Fibroblast of skin of scalp (primary cell): ENCODE data around the gene POLR3H.

ENCODE experiments used
- DNase-seq: peaks from one replicate; pipeline ENCODE4 v3.0.0-alpha.2; 2013

The POLR3H gene

DNA sequence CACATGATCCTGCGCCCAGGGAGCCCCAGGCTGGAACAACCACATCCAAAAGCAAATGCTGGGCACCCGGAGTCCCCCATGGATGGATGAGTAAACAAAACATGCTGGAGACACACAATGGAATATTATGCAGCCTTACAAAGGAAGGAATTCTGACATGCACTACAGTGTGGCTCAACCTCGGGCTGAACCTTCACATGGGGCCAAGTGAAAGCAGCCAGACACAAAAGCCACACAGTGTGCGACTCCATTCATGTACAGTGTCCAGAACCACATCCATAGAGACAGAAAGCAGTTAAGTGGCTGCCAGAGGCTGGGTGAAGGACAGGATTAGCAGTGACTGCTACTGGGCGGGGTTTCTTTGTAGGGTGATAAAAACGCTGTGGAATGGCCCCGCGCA is 10.1 kb downstream of the POLR3H start:
- DNase-seq, result no peak

DNA sequence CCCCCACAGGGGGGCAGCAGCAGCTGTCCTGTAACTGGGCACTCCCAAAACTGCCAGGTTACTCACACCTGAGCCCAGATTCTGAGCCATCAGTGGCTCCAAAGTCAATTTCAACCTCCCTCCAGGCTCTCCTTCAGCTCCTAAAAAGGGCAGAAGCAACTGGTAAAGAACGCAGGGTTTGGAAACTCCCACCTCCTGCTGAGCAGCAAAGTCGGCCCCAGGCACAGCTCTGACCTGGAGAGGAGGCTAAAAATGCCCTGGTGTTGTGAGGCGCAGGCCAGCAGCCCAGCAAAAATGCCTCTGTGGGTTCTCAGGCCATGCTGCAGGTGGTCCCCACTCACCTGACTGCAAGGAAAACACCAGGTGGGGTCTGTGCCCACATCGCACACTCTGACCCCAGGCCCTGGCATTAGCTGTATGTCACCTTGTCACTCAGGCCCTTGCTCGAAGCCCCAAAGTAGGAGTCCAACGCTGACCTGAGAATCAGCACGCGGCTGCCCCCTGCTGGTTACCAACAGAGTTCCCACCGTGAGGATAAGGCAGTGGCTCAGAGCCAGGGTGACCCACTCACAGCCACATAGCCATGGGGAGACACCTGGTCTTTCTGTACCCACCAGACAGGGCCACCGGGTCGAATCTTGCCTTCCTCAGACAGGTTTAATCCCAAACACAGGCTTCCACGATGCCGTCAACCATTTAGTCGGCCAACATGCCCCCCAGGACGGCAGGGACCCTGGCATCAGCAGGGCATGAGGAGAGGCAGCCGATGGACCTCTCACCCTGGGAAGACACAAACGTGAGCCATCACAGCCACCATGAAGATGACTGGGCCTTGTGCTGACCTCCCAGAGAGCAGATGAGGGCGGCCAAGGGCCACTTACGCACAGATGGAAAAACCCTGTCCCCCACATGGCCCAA is 11.1 kb downstream of the POLR3H start:
- DNase-seq, result peak; percentile 59

GRCh38 chr22:41531715-41532477 is 12.4 kb downstream of the POLR3H start:
- no peak for DNase-seq

GRCh38 chr22:41530890-41531714 is 13.2 kb downstream of the POLR3H start:
- no peak for DNase-seq

GRCh38 chr22:41528938-41529561 is 15.2 kb downstream of the POLR3H start:
- no peak for DNase-seq

- no peak for DNase-seq
These were observed 16.0 kb downstream of the POLR3H start for GRCh38 chr22:41528132-41528766.

DNA sequence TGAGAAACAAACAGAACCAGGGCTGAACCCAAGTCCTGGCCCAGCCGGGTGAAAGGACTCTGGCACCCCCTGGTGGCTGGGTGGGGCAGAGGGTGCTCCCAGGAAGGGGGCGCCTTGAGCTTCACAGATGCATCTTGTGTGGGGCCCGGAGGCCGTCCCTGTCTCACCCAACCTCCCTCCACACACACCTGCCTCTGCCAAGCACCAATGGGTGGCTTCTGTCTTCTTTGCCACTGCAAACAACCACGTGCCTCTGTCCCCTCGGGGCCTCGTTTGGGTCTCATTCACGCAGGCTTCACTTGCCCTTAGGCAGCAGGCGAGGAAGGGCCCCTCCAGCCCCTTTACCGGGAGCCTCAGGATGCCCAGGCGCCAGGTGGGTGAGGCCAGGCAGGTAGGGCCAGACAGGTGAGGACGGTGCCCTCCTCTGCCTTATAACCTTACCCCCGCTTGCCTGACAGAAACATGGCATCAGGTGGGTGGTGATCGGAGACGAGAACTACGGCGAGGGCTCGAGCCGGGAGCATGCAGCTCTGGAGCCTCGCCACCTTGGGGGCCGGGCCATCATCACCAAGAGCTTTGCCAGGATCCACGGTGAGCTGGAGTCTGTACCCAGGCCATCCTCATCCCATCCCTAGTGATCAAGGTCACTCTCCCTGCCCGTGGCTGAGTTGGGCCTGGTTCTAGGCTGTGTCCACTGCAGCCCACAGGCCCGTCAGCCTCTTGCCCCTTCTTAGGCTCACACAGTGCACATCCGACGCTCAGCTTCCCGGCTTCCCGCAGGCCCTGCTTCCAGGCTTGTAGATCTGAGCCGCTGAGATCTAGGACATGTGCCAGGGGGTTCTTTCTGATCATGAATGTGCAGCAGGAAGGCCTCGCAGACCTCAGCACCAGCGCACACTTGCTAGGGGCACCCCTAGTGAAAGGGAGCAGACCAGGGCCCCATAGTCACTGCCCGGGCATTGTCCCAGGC is 17.2 kb downstream of the POLR3H start:
- peak; percentile 26 for DNase-seq

- no peak for DNase-seq
These were observed 17.9 kb downstream of the POLR3H start for GRCh38 chr22:41526226-41526829.

DNA sequence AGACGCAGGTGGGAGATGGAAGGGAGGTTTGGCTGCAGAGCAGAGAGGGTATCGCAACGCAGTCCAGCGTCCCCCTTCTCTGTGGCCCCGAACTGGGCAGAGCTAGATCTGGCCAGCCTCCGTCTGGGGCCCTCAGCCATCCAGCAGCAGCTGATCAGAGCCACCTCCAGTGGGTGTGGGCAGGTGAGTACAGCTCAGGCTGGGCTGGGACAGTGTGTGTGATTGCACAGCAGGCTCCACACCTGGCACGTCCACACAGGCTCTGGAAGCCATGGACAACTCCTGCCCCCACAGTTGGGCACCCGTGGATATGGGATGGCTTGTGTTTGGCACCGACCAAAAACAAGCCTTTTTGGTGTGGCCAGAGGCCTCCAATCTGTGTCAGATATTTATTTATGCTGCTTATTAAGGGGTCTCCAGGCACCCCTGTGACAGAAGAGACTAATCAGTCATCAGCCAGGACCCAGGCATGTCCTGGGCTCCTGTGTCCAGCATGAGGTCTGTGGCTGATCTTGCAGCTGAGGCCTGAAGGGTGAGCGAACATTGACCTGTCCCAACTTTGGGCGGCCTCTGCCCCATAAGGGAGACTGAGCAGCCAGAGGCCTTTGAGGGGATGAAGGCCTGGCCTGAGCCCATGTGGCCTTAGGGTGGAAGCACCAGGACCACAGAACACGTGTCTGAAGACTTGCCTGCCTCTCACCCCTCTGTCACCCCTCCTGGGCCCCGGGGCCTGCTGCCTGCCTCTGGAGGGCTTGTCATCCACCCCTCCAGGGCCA is 18.6 kb downstream of the POLR3H start:
- no peak for DNase-seq

GRCh38 chr22:41524809-41525449 is 19.3 kb downstream of the POLR3H start:
- DNase-seq, result no peak

DNA sequence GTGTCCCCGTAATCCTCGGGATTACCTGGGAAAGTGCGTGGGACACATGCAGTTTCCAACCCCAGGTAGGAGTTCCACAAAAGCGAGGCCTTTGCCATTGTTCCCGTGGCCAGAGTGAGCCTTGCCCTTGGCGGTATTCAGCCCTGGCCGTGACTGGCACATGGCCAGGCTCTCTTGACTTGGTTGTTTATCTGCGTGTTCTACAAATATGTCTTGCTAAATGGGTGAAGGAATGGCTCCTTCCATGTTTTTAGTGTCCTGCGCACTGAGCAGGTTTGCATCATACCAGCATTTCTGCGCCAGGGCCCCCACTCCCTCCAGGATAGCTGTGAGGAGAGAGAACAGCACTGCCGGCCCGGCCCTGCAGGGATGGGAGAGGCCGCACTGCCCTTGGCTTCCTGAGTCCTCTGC is 20.0 kb downstream of the POLR3H start:
- no peak for DNase-seq

DNA sequence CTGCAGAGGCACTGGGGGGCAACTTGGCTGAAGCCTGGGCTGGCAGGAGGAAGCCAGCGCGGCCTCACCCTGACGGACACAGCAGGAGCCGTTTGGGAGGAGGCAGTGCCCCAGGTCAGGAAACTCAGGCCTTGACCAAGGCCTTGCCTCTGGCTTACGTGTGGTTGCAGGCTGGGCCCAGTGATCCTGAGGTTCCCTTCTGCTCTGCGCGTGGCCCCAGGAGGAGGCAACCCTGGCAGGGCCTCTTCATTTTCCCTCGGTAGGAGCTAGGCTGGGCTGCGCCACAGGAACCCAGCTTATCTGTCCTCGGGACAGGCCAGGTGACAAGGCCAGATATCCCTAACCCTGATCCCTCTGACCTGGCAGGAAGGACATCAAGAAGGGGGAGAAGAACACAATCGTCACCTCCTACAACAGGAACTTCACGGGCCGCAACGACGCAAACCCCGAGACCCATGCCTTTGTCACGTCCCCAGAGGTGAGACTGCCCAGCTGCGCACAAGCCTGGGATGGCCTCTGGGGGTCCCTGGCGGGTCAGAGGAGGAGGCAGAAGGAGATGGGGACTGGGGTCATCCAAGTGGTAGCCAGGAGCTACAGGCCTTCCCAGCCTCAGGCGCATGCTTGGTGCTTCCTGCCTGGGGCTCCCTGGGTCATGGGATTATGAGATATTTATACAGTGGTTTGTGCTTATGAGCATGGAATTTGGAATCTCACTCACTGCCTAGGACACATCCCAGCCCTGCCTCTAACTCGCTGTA is 20.6 kb downstream of the POLR3H start:
- peak; percentile 52 for DNase-seq

DNA sequence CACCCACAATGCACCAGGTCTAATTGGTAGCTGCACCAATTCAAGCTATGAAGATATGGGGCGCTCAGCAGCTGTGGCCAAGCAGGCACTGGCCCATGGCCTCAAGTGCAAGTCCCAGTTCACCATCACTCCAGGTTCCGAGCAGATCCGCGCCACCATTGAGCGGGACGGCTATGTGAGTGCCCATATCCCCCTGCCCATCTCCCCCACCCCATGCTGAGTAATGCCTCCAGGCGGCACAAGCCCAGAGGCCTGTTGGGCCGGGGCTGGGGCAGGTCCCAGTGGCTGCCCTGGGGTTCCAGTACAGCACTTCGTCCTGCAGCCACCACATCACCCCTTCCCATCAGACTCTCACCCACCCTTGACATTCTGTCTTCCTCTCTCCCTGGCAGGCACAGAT is 21.5 kb downstream of the POLR3H start:
- no peak for DNase-seq

DNA sequence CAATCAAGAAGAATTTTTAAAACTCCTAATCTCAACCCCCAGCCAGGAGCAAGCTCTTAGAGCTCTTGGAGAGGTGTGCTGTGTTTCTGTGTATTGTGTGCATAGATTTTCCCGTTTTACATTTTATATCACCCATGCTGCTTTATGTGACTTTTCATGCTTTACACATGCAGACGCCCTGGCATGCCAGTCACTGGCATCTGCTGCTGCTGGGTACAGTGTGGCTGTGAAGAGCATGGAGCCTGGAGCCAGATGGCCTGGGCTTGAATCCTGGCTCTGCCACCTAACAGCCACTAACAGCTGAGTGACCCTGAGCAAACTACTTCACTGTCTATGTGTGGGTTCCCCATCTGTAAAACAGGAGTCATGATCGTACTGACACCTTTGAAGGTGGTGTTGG is 23.1 kb downstream of the POLR3H start:
- DNase-seq, result no peak

GRCh38 chr22:41518048-41518347 is 26.3 kb downstream of the POLR3H start:
- no peak for DNase-seq

DNA sequence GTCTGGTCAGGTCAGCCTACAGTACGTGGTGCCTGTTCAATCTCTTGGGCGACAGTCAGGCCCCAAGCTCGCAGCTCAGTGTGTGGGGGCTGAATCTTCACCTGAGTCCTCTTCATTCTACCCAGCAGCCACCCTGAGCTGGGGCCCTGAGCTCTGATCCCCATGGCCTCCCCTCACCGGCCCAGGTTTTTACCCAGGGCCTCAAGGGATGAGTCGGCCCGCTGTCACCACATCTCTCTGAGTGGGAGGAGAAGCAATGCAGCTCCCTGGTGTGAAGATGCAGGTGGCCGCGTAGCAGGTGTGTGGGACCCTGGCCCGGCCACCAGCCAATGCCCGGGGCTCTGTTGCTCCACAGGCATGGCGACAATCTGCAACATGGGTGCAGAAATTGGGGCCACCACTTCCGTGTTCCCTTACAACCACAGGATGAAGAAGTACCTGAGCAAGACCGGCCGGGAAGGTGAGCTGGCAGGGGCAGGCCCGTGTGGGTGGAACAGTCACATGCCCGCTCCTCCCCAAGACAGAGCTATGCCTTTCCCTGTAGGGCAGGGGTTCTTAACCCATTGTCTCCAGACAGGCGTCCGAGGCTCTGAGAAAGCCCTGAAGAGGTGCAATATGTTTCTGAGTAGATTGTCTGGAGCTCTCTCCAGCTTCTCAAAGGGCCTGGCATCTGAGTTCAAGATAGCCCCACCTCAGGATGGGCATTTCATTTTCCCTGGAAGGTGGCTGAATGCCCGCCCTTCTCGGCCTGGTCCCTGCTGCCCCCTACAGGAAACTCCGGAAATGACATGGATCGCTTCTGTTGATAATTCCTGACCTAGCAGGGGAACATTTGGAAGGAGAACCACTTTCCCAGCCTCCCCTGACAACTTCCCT is 26.9 kb downstream of the POLR3H start:
- peak; percentile 63 for DNase-seq

- DNase-seq, result no peak
These were observed 27.8 kb downstream of the POLR3H start for GRCh38 chr22:41516462-41516861.
